Omental fat pad (tissue), 4 donors: ENCODE measurements around the gene KRTAP10-10. TPM values are rescaled to one million over a fixed set of nuclear protein-coding genes. Genes with fewer than 3 reads are reported as not detected.
"Not testable (repeated sequence)": the region's sequence is repeated elsewhere in the genome, so short reads cannot be mapped to it uniquely, and the experiment has no call there.

Source experiments
- ATAC-seq: fragments of 150-250 bp; one replicate; pipeline ENCODE4 v1.9.1; 2016; ENCODE audit warnings: mild to moderate bottlenecking, moderate library complexity; ENCODE audit not compliant: low FRiP score
- DNase-seq: peaks from one replicate; pipeline ENCODE4 v3.0.0-alpha.2; 2019; ENCODE audit warnings: low spot score
- CTCF ChIP-seq, 3 donors: fragments of 450-650 bp; IDR thresholded peaks; one replicate each; pipeline ENCODE4 v1.5.1; 2016 to 2017; ENCODE audit warnings: antibody characterized with exemption in 3 of 3, mild to moderate bottlenecking in 3 of 3, moderate library complexity in 2 of 3
- total RNA-seq, 4 donors: library from RNA; depleted of rRNA; stranded (reverse); fragments of >200 nt; gene quantifications; one replicate each; pipeline ENCODE4 v1.1.0, GENCODE V29; 2016

Gene KRTAP10-10
- total RNA-seq, 4 donors from 2014 or later: not detected

GRCh38 chr21:44601596-44602462 is 35.3 kb upstream of the KRTAP10-10 start:
- no peak for ATAC-seq
- no peak for TF ChIP-seq CTCF (IDR thresholded peaks at IDR 0.05)
- DNase-seq: no peak

- TF ChIP-seq CTCF (IDR thresholded peaks at IDR 0.05): no peak
- DNase-seq (no peak), ATAC-seq (no peak)
Measured at GRCh38 chr21:44602463-44602850, 34.7 kb upstream of the KRTAP10-10 start.

- no peak for TF ChIP-seq CTCF (IDR thresholded peaks at IDR 0.05)
- no peak for DNase-seq
- no peak for ATAC-seq
Measured at GRCh38 chr21:44603109-44603875, 33.9 kb upstream of the KRTAP10-10 start.

GRCh38 chr21:44603911-44604310 is 33.2 kb upstream of the KRTAP10-10 start:
- ATAC-seq (no peak), DNase-seq (no peak)
- TF ChIP-seq CTCF (IDR thresholded peaks at IDR 0.05): no peak

- ATAC-seq: no peak
- no peak for TF ChIP-seq CTCF (IDR thresholded peaks at IDR 0.05)
- DNase-seq: no peak
Measured at GRCh38 chr21:44606495-44606894, 30.7 kb upstream of the KRTAP10-10 start.

GRCh38 chr21:44609193-44609592 is 28.0 kb upstream of the KRTAP10-10 start:
- DNase-seq: no peak
- ATAC-seq: no peak
- no peak for TF ChIP-seq CTCF (IDR thresholded peaks at IDR 0.05)

- ATAC-seq, DNase-seq: not testable (repeated sequence)
Measured at GRCh38 chr21:44610157-44610843, 26.9 kb upstream of the KRTAP10-10 start.
